GM12878 (cell line): ENCODE measurements around the gene EXO5.
"Not testable (repeated sequence)": the region's sequence is repeated elsewhere in the genome, so short reads cannot be mapped to it uniquely, and the experiment has no call there.

ENCODE experiments used
- CBX3 ChIP-seq: fragments of 200-600 bp; sonication (generic); IDR thresholded peaks from 2 replicates; pipeline ENCODE4 v1.6.1; 2016; ENCODE audit warnings: low read depth, borderline replicate concordance
- CTCF ChIP-seq, 3 experiments: IDR thresholded peaks in 2 of 3; conservative IDR thresholded peaks in 1 of 3; 2 replicates each; pipeline ENCODE4 v1.5.1; 2011; ENCODE audit warnings: low read depth in 3 of 3, low read length in 3 of 3, mild to moderate bottlenecking in 3 of 3, control low read depth in 2 of 3, moderate library complexity in 2 of 3, inconsistent platforms in 1 of 3, mixed read lengths in 1 of 3; ENCODE audit not compliant: control insufficient read depth in 2 of 3, insufficient read depth in 1 of 3; ENCODE audit errors: extremely low read depth in 1 of 3
- E4F1 ChIP-seq: fragments of 450-650 bp; IDR thresholded peaks from 2 replicates; pipeline ENCODE4 v1.6.1; 2018; ENCODE audit warnings: borderline replicate concordance, mild to moderate bottlenecking; ENCODE audit not compliant: partially characterized antibody
- HCFC1 ChIP-seq: fragments of 150-350 bp; IDR thresholded peaks from 2 replicates; pipeline ENCODE4 v1.6.1; 2014; ENCODE audit warnings: low read length
- HDAC2 ChIP-seq: fragments of 200-600 bp; sonication (generic); IDR thresholded peaks from 2 replicates; pipeline ENCODE4 v1.6.1; 2017
- POLR2AphosphoS5 ChIP-seq: IDR thresholded peaks from 2 replicates; pipeline ENCODE4 v1.6.1; 2011; ENCODE audit warnings: mild to moderate bottlenecking, low read length, inconsistent platforms
- RFX5 ChIP-seq: IDR thresholded peaks from 2 replicates; pipeline ENCODE4 v1.6.1; 2011; ENCODE audit warnings: low read depth, low read length, improper control_type of control experiment
- SP1 ChIP-seq: IDR thresholded peaks from one replicate; pipeline ENCODE4 v1.6.1; 2011; ENCODE audit warnings: low read depth, low read length
- TARDBP ChIP-seq: IDR thresholded peaks from 2 replicates; pipeline ENCODE4 v1.6.1; 2016; ENCODE audit warnings: borderline replicate concordance
- ZNF24 ChIP-seq: fragments of 450-650 bp; IDR thresholded peaks from 2 replicates; pipeline ENCODE4 v1.6.1; 2017; ENCODE audit warnings: antibody characterized with exemption, mild to moderate bottlenecking
- TF ChIP-seq, protein P1 (sequence below): IDR thresholded peaks from 2 replicates; pipeline ENCODE4 v1.6.1; 2012; ENCODE audit warnings: low read depth, low read length, improper control_type of control experiment

DNA sequence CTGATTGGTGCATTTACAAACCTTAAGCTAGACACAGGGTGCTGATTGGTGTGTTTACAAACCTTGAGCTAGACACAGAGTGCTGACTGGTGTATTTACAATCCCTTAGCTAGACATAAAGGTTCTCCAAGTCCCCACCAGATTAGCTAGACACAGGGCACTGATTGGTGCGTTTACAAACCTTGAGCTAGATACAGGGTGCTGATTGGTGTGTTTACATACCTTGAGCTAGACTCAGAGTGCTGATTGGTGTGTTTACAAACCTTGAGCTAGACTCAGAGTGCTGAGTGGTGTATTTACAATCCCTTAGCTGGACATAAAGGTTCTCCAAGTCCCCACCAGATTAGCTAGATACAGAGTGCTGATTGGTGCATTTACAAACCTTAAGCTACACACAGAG, 49.7 kb downstream of the EXO5 start:
- not testable (repeated sequence) for TF ChIP-seq HDAC2; HCFC1; POLR2AphosphoS5; CTCF (IDR thresholded peaks at IDR 0.05 in 2 of 3, conservative IDR thresholded peaks at IDR 0.05 in 1 of 3; ENCODE audit: control insufficient read depth in 2 of 3, extremely low read depth in 1 of 3, insufficient read depth in 1 of 3, low read depth in 3 of 3, low read length in 3 of 3); TARDBP; ZNF24; SP1; RFX5; CBX3; E4F1
- TF ChIP-seq, protein P1, sequence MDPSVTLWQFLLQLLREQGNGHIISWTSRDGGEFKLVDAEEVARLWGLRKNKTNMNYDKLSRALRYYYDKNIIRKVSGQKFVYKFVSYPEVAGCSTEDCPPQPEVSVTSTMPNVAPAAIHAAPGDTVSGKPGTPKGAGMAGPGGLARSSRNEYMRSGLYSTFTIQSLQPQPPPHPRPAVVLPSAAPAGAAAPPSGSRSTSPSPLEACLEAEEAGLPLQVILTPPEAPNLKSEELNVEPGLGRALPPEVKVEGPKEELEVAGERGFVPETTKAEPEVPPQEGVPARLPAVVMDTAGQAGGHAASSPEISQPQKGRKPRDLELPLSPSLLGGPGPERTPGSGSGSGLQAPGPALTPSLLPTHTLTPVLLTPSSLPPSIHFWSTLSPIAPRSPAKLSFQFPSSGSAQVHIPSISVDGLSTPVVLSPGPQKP = not testable (repeated sequence)
